Measurements from ENCODE around the gene INPP5A.

DNA sequence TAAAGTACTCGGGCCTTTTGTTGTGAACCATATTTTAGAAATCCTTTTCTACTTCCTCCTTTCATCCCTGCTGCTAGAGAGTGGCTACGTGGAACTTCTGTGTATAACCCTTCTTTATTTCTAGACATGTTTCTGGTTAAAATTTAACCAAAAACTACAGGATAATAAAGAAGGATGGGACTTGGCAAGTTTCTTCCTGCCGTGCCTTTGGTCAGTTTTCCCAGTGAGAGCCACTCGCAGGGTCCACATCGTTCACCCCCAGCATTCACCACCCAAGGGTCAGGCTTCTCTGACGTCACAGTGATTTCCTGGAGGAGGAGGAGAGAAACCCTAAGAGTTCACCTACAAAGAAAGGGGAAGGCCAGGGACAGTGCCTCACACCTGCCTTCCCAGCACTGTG lies 203.0 kb downstream of the INPP5A start:
- TF ChIP-seq YY1 (IDR thresholded peaks at IDR 0.05; ENCODE audit: insufficient read depth, insufficient read length) (no peak), ZNF274 (IDR thresholded peaks at IDR 0.05; ENCODE audit: low read depth, low read length) (no peak)
